HG03342 (cell line): ENCODE data around the gene ST7.
A peak's percentile ranks its signal among the peaks of the same experiment; 100 is the strongest.
"Not testable (repeated sequence)": the region's sequence is repeated elsewhere in the genome, so short reads cannot be mapped to it uniquely, and the experiment has no call there.

Experiments used
- ATAC-seq: cut with Tn5 transposase; IDR thresholded peaks from one replicate; pipeline ENCODE4 v1.9.1; 2021; ENCODE audit warnings: mild to moderate bottlenecking, moderate library complexity; ENCODE audit not compliant: unreplicated experiment

Gene ST7, protein sequence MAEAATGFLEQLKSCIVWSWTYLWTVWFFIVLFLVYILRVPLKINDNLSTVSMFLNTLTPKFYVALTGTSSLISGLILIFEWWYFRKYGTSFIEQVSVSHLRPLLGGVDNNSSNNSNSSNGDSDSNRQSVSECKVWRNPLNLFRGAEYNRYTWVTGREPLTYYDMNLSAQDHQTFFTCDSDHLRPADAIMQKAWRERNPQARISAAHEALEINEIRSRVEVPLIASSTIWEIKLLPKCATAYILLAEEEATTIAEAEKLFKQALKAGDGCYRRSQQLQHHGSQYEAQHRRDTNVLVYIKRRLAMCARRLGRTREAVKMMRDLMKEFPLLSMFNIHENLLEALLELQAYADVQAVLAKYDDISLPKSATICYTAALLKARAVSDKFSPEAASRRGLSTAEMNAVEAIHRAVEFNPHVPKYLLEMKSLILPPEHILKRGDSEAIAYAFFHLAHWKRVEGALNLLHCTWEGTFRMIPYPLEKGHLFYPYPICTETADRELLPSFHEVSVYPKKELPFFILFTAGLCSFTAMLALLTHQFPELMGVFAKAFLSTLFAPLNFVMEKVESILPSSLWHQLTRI

DNA sequence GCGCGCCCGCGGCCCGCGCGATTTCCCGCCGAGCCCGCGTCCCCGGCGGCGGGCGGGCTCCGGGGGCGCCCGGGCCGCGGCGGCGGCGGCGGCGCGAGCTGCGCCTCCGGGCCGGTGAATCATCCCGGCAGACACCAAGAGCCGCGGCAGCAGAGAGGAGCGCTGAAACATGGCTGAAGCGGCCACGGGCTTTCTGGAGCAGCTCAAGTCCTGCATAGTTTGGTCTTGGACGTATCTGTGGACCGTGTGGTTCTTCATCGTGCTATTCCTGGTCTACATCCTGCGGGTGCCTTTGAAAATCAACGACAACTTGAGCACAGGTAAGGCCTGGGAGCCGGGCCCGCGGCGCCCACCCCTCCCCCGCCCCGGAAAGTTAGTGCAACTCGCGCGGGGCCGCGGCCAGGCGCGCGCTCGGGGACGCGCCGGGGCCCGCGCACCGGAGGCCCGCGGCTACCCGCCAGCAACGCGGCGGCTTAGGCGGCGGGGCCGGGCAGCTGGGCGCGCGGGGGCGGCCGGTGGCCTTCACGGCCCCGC lies at the start of gene ST7:
Gene ST7 (plus strand): TSS at position 130 of the 534 bp plus-strand sequence. CDS start 40 bp downstream, at position 170.
- peak; percentile 39 for ATAC-seq

DNA sequence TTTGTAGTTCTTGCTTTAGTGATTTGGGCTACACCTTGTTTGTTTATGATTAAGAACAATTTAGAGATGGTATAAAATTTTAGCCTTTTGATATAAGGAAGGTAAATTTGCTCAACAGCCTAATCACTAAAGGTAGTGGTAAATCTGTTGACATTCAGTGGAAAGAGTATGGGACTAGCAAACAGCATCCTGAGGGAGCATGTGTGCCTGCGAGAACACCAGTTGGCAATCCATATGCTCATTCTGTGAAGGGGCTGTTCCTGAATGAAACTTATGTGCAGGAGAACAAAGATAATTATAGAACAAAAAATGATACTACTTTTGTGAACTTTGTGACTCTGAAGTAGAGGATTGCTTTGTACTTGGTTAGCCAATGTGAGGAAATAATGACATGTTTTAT lies 46.9 kb upstream of the ST7 start:
- ATAC-seq = no peak

DNA sequence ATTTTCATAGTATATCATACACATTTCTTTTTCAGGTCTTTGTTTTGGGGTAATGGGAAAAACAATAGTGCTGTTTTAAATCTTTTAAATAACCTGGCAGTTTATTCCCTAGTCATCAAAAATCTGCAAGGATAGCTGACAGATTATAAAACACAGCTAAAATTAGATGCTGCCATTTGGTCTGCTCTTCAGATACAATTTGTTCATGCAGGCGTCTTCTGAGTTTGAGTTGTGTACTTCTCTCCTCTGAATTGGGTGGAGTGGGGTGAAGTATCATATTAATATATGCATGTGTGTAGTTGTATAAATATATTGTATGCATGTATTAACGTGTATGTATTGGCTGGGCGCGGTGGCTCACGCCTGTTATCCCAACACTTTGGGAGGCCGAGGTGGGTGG lies 42.9 kb upstream of the ST7 start:
- no peak for ATAC-seq

DNA sequence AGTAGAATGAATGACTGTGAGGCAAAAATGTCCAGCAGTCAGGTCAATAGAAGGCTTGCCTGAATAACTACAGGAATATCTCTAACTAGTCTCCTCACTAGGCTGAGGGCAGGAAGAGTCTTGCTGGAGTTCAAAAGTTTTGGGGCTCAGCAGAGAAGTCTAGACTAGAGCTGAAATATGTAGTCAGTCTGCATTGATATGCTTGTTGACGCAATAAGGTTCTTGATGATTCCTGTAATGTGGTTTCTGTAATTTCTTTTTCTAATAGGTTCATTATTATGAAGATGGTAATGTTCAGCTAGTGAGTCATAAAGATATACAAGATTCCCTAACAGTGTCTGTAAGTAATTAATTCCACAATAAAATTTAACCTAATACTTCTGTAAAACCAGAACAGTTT lies 41.5 kb upstream of the ST7 start:
- ATAC-seq = no peak

DNA sequence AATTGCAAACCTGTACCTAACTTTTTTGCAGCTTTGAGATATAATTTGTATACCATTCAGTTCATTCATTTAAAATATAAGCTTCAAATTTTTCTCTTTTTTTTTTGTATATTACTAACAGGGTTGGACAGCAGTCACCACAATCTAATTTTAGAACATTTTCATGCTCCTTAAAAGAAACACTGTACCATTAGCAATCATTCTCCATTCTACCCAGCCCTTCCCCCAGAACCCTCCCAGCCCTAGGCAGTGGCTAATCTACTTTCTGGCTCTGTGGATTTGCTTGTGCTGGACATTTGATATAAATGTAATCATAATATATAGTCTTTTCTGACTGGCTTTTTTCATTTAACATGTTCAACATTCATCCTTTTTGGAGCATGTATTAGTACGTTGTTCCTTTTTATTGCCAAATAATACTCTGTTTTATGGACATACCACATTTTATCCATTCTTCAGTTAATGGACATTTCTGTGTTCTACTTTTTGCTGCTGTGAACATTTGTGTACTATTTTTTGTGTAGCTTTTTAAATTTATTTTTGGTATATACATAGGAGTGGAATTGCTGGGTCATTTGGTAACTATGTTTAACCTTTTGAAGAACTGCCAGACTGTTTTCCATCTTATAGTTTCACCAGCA lies 40.9 kb upstream of the ST7 start:
- no peak for ATAC-seq

DNA sequence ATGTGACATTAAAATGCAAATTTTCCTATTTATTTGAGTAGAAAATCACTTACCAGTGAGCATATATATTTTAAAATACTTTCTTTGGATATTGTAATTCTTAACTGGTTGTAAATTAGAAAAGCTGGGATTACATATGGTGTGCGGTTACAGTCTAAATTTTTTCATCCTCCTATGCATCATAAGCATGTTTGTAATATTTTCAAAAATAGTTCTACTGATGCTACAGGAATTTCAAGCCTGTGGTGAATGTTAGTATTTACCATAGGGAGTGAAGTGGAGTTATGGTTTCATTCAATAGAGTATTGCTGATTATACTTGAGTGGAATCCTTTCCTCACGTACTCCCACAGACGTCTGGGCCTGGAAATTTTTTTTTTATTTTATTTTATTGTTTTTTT lies 34.6 kb upstream of the ST7 start:
- no peak for ATAC-seq

DNA sequence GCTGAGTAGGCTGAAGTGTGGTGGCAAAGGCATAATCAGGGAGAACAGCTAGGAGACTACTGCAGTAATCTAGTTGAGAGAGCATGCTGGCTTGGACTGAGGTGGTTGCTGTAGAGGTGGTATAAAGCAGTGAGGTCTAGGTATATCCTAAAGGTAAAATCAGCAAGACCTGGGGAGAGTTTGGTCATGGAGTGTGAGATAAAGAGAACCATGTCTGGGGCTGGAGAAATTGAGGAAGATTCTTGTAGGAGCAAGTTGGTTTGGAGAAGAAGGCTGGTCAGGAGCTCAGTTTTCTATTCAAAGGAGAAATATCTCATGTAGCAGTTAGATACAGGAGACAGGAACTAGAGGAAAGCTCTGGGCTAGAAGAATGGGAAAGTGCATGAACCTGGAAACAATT lies 32.9 kb upstream of the ST7 start:
- no peak for ATAC-seq

DNA sequence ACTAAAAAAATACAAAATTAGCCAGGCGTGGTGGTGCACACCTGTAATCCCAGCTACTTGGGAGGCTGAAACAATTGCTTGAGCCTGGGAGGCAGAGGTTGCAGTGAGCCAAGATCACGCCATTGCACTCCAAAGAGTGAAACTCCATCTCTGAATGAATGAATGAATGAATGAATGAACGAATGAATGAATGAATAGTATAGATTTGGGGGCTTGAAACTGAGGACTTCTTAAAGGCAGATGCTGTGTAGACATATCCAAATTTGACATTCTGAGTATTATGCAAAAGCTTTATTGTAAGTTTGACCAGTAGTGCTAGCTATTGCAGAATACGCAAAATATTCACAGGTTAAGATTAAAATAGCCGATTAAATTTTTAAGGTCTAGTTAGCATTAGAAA lies 30.8 kb upstream of the ST7 start:
- no peak for ATAC-seq

DNA sequence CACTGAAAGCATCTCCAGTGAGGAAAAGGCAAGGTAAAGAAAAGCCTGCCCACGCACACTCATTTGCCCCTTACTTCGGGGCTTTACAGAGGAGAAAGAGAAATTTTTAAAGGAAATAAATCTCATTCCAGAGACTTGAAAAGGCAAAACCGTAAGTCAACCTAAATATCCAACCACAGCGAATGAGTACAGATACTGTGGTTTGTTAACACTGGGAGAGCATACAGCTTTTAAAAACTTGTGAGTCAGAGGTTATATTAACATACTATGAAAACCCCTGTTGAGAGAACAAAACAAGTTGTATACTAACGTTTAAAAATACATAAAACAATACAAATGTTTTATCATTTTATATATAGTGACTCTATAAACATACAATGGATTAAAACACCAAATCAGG lies 28.6 kb upstream of the ST7 start:
- no peak for ATAC-seq

DNA sequence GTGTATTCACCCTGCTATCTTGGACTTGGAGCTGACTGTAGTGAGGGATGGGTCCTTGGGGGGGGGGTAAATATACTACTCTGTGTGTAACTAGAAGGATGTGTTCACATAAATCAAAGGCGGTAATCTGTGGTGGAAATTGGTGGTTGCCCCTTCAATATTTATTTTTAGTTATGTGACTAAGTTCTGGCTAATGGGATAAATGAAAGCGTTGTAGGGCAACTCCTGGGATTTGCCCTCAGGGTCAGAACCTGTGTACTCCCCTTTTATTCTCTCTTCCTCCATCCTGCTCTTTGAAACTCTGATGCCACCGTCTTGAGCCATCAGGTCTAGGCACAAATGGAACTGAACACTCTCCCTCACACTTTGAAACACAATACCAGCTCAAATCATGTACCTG lies 24.3 kb upstream of the ST7 start:
- no peak for ATAC-seq

DNA sequence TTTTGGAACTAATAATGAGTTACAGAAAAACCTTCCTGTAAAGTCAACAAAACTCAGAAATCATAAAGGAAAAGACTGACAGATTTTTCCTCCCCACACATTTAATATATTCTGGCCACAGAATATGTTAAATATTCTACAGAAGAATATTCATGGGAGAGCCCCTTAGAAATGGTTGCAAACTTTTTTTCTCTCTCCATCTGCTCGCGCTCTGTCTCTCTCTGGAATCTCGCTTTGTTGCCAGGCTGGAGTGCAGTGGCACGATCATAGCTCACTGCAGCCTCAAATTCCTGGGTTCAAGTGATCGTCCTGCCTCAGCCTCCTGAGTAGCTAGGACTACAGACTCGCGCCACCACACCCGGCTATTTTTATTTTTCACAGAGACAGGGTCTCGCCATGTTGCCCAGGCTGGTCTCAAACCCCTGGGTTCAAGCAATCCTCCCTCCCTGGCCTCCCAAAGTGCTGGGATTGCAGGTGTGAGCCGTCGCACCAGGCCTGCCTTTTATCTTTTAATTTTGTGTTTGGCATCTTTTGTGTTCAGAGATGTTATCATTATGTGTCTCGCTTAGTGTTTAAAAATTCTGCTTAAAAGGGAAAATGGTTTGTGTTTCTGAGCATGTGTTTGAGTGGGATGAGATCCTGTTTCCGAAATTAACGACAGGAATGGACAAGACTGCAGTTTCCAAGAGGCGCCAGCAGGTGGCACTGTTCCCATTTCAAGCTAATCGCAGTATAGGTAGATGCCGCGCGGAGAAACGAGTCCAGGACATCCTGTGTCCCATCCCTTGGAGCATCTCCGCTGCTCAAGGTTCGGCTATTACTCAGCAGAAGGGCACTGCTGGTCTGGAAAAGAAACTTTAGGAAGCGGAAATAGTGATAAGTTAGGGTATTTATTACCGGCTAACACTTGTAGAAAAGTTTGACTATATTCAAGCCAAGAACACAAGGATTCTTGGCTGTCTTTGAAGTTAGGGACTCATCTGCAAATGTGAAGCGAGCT lies 23.1 kb upstream of the ST7 start:
- peak; percentile 87 for ATAC-seq

DNA sequence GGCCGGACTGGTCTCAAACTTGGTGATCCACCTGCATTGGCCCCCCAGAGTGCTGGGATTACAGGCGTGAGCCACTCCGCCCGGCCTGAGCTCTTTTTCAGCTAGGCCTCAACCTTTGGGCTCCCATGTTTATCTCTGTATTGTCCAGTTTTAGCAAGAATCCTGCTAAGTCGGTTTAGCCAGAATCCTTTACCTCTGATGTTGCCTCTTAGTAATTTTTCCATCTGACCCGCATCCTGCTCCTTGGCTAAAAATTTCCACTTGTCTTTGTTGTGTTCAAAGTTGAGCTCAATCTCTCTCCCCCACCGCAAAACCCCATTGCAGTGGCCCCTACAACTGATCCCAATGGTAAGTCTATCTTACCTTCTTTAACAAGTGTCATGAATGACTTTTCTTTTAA lies 20.7 kb upstream of the ST7 start:
- ATAC-seq = no peak

DNA sequence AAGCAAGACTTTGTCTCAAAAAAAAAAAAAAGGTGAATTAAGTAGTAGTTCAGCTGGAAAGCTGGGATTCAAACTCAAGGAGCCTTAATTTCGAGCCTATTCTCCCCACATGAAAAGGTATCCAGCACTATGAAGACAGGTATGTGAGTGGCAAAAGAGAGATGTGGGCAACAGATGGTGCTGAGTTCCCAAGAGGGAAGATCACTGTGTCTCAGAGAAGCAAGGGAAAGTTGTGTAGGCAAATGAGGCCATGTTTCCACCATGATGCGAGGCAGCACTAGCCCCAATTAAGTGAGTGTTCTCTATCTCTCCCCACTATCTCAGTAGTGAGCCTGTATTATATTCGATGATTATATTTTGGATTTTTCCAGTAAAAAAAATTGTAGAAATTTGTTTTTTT lies 19.8 kb upstream of the ST7 start:
- no peak for ATAC-seq

DNA sequence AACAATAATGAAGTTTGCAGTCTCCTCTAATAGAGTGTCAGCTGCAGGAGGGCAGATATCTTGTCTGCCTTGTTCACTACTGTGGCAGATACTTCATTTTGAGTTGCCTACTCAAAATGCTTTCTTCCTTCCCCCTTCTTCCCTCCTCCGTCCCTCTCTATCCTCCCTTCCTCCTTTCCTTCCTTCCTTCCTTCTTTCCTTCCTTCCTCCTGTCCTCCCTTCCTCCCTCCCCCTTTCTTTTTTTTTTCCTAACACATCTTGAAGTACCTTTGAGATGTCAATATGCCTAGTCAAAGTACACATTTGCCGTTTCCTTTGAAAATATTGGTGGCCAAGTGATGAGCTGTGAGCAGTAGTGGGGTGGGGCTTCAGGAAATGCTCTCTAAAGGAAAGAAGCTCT lies 18.7 kb upstream of the ST7 start:
- no peak for ATAC-seq

DNA sequence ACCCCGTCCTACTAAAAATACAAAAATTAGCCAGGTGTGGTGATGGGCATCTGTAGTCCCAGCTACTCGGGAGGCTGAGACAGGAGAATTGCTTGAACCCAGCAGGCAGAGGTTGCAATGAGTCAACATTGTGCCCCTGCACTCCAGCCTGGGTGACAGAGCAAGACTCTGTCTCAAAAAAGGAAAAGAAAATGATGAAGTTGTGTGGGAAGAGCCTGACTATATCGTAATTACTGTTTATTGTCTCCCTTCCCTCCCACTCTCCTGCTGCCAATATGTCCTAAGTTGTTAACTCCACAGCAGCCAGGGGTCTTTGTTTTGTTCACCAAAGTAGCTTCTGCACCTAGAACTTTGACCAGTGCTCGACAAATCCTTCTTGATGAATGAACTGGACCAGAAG lies 16.5 kb upstream of the ST7 start:
- ATAC-seq = not testable (repeated sequence)

DNA sequence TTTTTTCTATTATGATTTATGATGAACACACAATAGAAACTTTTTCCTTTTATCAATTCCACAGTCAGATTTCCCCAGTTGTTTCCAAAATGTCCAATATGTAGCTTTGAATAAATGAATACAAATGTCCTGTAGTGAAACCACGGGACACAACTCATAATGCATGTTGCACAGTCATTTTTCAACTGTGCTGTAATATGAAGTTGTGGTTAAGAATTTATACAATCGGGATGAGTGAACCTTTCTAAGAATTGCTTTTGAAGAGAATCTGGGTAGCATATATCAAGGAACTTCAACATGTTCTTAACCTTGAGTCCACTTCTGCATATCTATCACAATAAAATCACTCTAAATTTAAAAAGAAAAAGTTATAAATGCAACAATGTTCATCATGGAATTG lies 14.6 kb upstream of the ST7 start:
- no peak for ATAC-seq

DNA sequence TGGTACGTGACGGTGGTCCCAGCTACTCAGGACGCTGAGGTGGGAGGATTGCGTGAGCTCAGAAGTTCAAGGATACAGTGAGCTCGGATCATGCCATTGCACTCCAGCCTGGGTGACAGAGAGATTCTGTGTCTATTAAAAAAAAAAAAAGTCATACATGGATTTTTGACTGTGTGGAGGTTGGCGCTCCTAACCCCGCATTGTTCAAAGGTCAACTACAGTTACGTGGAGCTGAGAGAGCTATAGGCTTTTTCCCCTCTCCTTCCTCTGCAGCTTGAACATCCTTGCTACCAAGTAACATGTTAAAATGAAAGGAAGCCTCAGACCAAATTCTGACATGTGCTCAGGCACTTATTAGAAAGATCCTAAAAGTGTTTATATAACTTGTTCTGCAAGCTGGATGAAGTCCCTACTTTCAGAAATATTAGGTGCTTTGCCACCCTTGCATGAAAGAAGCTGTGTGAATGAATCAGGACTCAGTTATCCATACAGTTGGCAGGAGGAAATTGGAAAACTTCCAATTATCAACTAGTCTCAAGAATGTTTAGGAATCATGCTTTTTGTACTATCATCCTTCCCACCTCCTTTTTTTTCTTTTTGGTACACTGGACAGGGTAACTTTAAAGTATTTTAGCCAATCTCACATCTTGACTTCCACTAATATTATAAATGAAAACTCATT lies 12.5 kb upstream of the ST7 start:
- no peak for ATAC-seq

DNA sequence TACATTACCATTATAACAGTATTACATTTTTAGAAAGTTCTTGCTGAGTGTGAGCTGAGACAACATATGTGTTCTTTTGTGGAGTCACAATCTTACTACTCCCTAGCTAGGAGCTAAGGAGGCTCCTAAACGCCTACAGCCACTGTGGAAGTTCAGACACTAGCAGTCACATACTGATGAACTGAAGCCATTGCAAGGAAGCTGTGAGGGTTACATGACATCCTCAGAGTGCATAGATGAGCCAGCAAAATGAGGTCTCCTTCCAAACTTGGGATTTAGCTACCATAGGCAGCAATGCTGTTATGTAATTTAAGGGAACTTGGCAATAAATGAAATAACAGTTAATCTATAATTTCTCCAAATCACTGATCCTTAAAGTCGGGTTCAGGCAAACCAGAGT lies 10.8 kb upstream of the ST7 start:
- ATAC-seq = no peak

DNA sequence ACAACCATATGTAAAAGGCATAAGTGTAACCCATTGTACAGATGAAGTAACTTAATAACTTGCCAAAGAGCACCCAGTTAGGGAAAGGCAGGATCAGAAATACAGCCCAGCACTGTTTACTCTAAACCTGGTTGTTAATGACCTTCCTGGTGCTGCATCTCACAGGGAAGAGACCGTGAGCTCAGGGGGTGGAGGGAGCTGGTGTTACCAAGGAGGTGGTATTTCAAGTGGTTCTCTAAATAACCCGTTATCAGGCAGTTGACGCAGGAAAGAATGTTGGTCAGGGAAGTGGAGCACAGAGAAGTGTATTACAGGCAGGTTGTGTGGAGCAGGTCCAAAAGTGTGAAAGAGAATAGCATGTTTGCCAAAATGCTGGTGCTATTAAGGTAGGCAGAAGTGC lies 4.4 kb upstream of the ST7 start:
- ATAC-seq = no peak
